Esophagus squamous epithelium (tissue), 5 donors: ENCODE data around the gene MGARP. TPM values are rescaled to one million over a fixed set of nuclear protein-coding genes. Genes with fewer than 3 reads are reported as not detected.
"Not testable (repeated sequence)": the region's sequence is repeated elsewhere in the genome, so short reads cannot be mapped to it uniquely, and the experiment has no call there.

Experiments used
- DNase-seq: peaks from one replicate; lab custom pipeline; 2025; lab: John Stamatoyannopoulos, UW
- H3K27ac ChIP-seq, 4 donors: fragments of 200-600 bp; sonication (generic); one replicate each; pipeline ENCODE4 v1.5.1; 2016 to 2019; ENCODE audit warnings: mild to moderate bottlenecking in 1 of 4
- H3K27me3 ChIP-seq, 4 donors: fragments of 200-600 bp; sonication (generic); 1 replicate in 3 of 4; 2 replicates in 1 of 4; pipeline versions ENCODE4 v1.5.1 to v1.6.0; 2017 to 2021; ENCODE audit warnings: antibody characterized with exemption in 1 of 4
- H3K36me3 ChIP-seq, 3 donors: fragments of 200-600 bp; sonication (generic); one replicate each; pipeline ENCODE4 v1.5.1; 2016 to 2019
- H3K4me1 ChIP-seq, 3 donors: fragments of 200-600 bp; sonication (generic); one replicate each; pipeline ENCODE4 v1.5.1; 2017 to 2019
- H3K4me3 ChIP-seq, 4 donors: fragments of 200-600 bp; sonication (generic); 1 replicate in 3 of 4; 2 replicates in 1 of 4; pipeline ENCODE4 v1.5.1; 2016 to 2019; ENCODE audit warnings: mild to moderate bottlenecking in 2 of 4, moderate library complexity in 1 of 4
- H3K9me3 ChIP-seq, 3 donors: fragments of 200-600 bp; sonication (generic); one replicate each; pipeline ENCODE4 v1.5.1; 2016 to 2019
- CTCF ChIP-seq, 6 experiments: fragments of 450-650 bp in 4 of 6; fragments of 200-600 bp in 2 of 6; sonication (generic) in 2 of 6; IDR thresholded peaks; one replicate each; pipeline ENCODE4 v1.5.1; 2016 to 2019; ENCODE audit warnings: antibody characterized with exemption in 6 of 6, mild to moderate bottlenecking in 4 of 6, moderate library complexity in 4 of 6
- POLR2A ChIP-seq, 4 donors: fragments of 450-650 bp; IDR thresholded peaks; one replicate each; pipeline ENCODE4 v1.6.1; 2017; ENCODE audit warnings: antibody characterized with exemption in 4 of 4, mild to moderate bottlenecking in 4 of 4, moderate library complexity in 3 of 4
- WGBS, 2 donors: methylation state at CpG; one replicate each; pipeline ENCODE4 v1.1.5; 2018; 5-methylcytosine and 5-hydroxymethylcytosine counted together
- intact Hi-C: fragments of 100-400 bp; cut with DNase I; formaldehyde crosslinking; loops from one replicate; pipeline ENCODE4 v1.15.0; 2022
- total RNA-seq, 4 donors: library from RNA; depleted of rRNA; stranded (reverse); fragments of >200 nt; gene quantifications; one replicate each; pipeline ENCODE4 v1.1.0, GENCODE V29; 2016
- donor health status: DM: yes; HTN: yes; CAD: no.

MGARP gene
- total RNA-seq, 4 donors from 2014 or later = 0.38 TPM; not detected in 3

GRCh38 chr4:139317635-139318034 lies 37.6 kb upstream of the MGARP start:
- H3K27me3 ChIP-seq = no peaks in the 10 kb centered on the region
- no peak for TF ChIP-seq CTCF (IDR thresholded peaks at IDR 0.05)
- no peak for TF ChIP-seq POLR2A (IDR thresholded peaks at IDR 0.05)
- no peak overlapping the region for H3K4me3 ChIP-seq
- intact Hi-C loops = no loop called here
- H3K27ac ChIP-seq = no peak overlapping the region
- no peaks in the 10 kb centered on the region for H3K36me3 ChIP-seq
- DNase-seq = no peak
- H3K4me1 ChIP-seq = peaks cover 0 to 21% (median 7%) of the 10 kb centered on the region in 3 donors
- H3K9me3 ChIP-seq = no peaks in the 10 kb centered on the region

- H3K9me3 ChIP-seq = no peaks in the 10 kb centered on the region
- H3K4me3 ChIP-seq = no peak overlapping the region
- WGBS, 2 donors = 89 to 95% methylated on average over 2 of the region's 2 CpGs
- no peak for DNase-seq
- H3K27ac ChIP-seq = no peak overlapping the region
- H3K4me1 ChIP-seq = peaks cover 2 to 30% (median 16%) of the 10 kb centered on the region in 3 donors
- TF ChIP-seq CTCF (IDR thresholded peaks at IDR 0.05) = no peak
- TF ChIP-seq POLR2A (IDR thresholded peaks at IDR 0.05) = no peak
- intact Hi-C loops = no loop called here
- H3K36me3 ChIP-seq = no peaks in the 10 kb centered on the region
- H3K27me3 ChIP-seq = no peaks in the 10 kb centered on the region
Measured at GRCh38 chr4:139316733-139317132, 36.7 kb upstream of the MGARP start.

GRCh38 chr4:139315221-139315675 lies 35.2 kb upstream of the MGARP start:
- Histone ChIP-seq H3K4me3 (no peak overlapping the region), H3K27me3 (no peaks in the 10 kb centered on the region), H3K36me3 (no peaks in the 10 kb centered on the region), H3K27ac (no peak overlapping the region), H3K4me1 (peaks cover 5 to 45% (median 18%) of the 10 kb centered on the region in 3 donors), H3K9me3 (no peaks in the 10 kb centered on the region)
- intact Hi-C loops = no loop called here
- DNase-seq = no peak
- TF ChIP-seq POLR2A (IDR thresholded peaks at IDR 0.05) = no peak
- no peak for TF ChIP-seq CTCF (IDR thresholded peaks at IDR 0.05)
- 84 to 86% methylated on average over 13 of the region's 13 CpGs for WGBS, 2 donors

GRCh38 chr4:139314047-139314800 lies 34.2 kb upstream of the MGARP start:
- WGBS, 2 donors = 79 to 90% methylated on average over 4 of the region's 4 CpGs
- Histone ChIP-seq H3K36me3 (no peaks in the 10 kb centered on the region), H3K27ac (no peak overlapping the region), H3K4me1 (peaks cover 5 to 46% (median 18%) of the 10 kb centered on the region in 3 donors), H3K4me3 (no peak overlapping the region), H3K9me3 (no peaks in the 10 kb centered on the region), H3K27me3 (no peaks in the 10 kb centered on the region)
- no peak for TF ChIP-seq CTCF (IDR thresholded peaks at IDR 0.05)
- TF ChIP-seq POLR2A (IDR thresholded peaks at IDR 0.05) = no peak
- no peak for DNase-seq
- intact Hi-C loops = no loop called here

- DNase-seq, H3K4me3 ChIP-seq, H3K9me3 ChIP-seq, H3K27ac ChIP-seq, intact Hi-C loops, H3K27me3 ChIP-seq, H3K36me3 ChIP-seq: not testable (repeated sequence)
- 76 to 77% methylated on average over 8 to 10 of the region's 10 CpGs for WGBS, 2 donors
- peaks cover 5 to 54% (median 18%) of the 10 kb centered on the region in 3 donors for H3K4me1 ChIP-seq
Measured at GRCh38 chr4:139313414-139313813, 33.4 kb upstream of the MGARP start.
